ENCODE data around the gene REXO5.

DNA sequence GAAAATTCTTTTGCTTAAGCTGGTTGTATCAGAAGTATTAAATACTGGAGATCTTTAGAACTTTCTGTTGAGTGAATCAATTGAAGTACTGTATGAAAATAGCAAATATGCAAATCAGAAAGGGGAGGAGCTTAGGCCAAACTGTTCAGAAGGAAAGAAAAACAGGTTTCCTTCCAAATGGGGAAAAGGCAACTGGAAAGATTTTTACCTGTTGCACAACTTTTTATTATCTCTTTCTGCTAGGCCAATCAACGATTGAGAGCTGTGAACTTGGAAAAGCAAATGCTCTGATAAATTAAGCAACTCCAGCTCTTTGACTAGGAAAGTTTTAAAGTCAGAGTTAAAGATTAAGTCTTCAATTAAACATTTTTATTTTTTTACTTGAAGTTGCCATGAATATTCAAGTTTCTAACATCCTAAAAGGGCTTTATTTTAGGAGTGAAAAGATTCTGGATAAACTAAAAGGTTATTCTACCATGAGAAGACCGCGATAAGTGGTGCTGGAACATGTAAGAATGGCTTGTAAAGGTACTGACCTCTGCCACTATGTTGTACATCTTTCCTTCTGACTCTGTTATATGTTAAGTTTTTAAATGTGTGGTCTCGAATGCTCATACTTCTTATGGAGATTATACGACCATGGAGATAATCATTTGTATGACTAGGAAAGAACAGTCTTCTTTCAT, 77.4 kb downstream of the REXO5 start:
- TF ChIP-seq, protein P1, sequence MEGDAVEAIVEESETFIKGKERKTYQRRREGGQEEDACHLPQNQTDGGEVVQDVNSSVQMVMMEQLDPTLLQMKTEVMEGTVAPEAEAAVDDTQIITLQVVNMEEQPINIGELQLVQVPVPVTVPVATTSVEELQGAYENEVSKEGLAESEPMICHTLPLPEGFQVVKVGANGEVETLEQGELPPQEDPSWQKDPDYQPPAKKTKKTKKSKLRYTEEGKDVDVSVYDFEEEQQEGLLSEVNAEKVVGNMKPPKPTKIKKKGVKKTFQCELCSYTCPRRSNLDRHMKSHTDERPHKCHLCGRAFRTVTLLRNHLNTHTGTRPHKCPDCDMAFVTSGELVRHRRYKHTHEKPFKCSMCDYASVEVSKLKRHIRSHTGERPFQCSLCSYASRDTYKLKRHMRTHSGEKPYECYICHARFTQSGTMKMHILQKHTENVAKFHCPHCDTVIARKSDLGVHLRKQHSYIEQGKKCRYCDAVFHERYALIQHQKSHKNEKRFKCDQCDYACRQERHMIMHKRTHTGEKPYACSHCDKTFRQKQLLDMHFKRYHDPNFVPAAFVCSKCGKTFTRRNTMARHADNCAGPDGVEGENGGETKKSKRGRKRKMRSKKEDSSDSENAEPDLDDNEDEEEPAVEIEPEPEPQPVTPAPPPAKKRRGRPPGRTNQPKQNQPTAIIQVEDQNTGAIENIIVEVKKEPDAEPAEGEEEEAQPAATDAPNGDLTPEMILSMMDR (IDR thresholded peaks at IDR 0.05; ENCODE audit: low read depth, low read length), result no peak
- TF ChIP-seq EZH2phosphoT487 (IDR thresholded peaks at IDR 0.05; ENCODE audit: low read depth), result no peak

Data from OCI-LY3 (cell line).